Activated CD4-positive, alpha-beta T cell treated with anti-CD3 and anti-CD28 coated beads for 48 hours (primary cell): Measurements from ENCODE around the gene SLC27A2.
"Not testable (repeated sequence)": the region's sequence is repeated elsewhere in the genome, so short reads cannot be mapped to it uniquely, and the experiment has no call there.

Source experiments
- DNase-seq: peaks from one replicate; pipeline ENCODE4 v3.0.0-alpha.2; 2020

Gene SLC27A2

GRCh38 chr15:50181969-50182218 is at the start of gene SLC27A2:
SLC27A2 (plus strand) TSS chr15:50182196; CDS start chr15:50182428, 232 bp downstream.
- no peak for DNase-seq

GRCh38 chr15:50132251-50132984 is 49.6 kb upstream of the SLC27A2 start:
- DNase-seq = not testable (repeated sequence)

DNA sequence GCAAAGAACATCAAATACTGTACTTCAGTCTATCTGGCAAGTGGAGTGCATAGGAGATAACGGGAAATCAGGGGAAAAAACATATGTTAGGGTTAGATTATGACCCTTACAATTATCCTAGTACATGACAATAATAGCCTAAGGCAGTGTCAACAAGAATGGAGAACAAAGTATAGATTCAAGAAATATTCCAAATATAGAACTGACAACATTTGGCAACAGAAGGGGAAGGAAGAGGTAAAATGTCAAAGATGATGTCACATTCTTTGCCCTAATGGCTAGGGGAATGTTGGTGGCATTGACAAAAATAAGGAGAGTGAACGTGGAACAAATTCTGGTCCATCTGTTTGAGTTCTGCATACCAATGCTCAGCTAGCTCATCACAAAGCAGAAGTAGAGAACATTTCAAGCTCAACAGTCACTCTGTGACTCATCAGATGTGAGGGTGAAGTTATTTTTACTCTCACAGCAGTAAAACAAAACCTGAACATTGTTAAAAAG is 47.4 kb upstream of the SLC27A2 start:
- no peak for DNase-seq

DNA sequence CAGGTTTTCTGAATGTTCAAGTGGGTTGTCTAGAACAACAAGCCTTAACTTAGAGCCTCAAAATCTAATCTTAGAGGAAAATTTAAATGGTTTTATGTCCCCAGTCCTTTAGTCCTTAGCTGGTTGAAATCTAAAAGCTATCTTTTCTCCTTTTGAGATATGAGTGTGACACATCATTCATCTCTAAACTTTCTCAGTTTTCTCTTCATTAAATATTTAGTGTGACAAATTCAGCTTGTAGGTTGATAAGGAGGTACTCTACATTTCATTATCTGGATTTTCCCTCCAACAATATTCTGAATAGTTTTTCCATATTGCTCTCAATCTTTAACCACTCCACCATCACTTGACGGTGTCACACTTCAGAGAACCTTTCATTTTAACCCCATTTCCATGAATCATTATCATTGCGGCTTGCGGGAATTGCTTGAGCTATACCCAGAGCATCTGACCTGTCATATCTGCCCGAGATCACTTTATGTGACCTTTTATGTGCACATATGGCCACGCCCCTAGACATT is 46.9 kb upstream of the SLC27A2 start:
- peak; percentile 67 for DNase-seq

- peak; percentile 71 for DNase-seq
These were observed 44.6 kb upstream of the SLC27A2 start for GRCh38 chr15:50137330-50137761.

DNA sequence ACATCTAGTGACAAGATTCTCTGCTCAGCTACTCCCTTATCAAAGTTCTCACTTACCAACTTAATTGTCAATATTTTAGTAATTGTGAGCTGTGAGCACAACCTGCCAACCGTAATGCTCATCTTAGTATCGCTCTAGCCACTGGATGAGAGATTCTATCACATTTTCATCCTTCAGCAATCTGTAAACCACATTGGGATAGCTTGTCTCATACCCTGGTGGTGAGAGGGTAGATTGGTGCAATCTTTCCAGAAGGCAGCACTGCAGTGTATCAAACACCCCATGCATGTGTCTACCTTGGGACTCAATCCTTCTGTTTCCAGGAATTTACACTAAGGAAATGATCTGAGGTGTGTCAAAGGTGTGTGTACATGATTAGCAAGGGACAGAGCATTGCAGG is 44.1 kb upstream of the SLC27A2 start:
- peak; percentile 16 for DNase-seq

DNA sequence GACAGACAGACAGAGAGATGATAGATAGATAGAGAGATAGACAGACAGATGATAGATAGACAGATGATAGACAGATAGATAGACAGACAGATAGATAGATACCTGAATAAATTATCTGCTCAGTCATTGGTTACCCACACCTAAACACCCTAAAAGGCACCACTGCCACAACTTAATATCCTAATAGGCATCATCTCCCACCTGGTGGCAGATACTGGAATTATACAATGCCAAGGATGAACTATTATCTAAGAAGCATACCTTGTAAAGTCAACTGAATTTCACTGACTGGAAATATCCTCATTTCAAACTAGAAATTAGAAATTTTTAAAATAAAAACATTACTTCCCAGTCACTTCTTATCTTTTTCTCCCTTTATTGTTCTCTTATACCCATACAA is 43.6 kb upstream of the SLC27A2 start:
- DNase-seq = no peak

GRCh38 chr15:50140098-50140497 is 41.9 kb upstream of the SLC27A2 start:
- DNase-seq = no peak

DNA sequence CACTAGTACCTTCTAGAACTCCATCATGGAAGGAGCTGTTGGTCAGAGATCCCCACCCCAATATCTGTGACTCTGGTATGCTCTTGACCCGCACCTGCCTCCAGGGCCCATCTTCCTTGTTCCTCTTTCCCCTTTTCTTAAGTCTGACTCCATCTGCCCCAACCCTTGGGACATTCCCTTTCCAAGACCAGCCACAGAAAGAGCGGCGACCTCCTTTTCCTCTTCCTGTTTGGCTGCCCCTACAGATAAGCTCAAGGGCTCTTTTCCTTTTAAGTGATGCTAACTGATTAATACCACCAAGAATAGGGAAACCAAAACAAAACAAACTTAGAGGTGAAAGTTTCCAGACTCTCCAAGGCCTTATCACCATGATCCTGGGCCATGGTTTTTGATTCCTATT is 41.0 kb upstream of the SLC27A2 start:
- no peak for DNase-seq

DNA sequence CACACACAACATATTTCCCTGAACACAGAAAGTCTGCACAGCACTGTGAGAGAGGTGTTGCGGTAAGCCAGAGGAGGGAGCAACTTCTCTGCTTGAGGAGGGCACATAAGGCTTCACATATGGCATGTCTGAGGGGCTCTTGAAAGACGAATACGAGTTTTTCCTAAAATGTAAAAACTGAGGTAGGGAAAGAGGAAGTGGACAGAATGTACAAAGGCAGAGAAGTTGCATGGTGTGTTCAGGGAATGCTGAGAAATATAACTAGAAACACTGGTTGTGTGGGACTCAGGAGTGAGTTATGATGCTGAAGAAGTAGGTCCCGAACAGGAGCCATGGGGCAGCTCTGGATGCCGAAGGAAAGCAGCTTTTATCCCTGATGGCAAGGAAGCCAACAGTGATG is 40.1 kb upstream of the SLC27A2 start:
- no peak for DNase-seq

GRCh38 chr15:50143255-50143860 is 38.6 kb upstream of the SLC27A2 start:
- no peak for DNase-seq

DNA sequence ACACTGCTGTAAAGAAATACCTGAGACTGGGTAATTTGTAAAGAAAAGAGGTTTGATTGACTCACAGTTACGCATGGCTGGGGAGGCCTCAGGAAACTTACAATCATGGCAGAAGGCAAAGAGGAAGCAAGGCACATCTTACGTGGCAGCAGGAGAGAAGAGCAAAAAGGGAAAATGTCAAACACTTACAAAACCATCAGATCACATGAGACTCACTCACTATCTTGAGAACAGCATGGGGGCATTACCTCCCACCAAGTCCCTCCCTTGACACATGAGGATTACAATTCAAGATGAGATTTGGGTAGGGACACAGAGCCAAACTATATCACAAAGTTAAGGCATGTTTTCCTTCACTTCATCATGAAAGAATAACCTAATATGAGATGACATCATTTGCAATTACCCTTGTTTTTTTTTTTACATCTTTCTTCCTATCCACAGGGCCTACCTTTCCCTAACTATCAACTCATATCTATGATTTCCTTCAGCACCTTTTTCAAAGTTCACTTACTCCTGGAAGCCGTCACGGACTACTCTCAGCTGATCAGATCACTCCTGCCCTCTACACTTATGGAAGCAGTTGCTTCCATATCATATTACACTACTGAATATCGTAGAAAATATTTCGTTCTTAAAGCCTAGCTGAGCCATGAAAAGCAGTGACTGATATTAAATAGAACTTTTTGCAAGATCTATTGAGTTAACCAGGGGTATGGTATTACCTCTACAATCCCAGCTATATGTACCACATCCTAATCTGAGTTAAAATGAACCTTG is 37.5 kb upstream of the SLC27A2 start:
- no peak for DNase-seq

- no peak for DNase-seq
These were observed 36.5 kb upstream of the SLC27A2 start for GRCh38 chr15:50145451-50145872.

DNA sequence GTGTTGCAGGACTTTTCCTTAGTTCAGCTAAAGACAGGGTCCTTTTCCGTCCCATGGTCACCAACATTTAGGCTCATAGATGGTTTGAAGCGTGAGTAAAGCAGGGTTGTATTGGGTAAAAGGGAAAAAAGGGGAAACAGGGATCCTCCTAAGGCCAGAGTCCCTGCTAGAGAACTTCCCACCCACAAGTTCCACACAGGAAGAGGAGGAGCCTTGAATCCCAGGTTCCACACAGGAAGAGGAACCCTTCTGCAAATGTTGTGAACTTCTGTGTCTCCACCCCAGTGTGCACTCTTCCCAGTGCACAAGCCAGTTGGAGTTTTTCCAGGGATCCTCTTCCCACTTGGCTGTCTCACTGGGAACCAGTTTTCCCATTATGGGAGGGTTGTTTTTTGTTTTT is 35.4 kb upstream of the SLC27A2 start:
- DNase-seq = no peak

DNA sequence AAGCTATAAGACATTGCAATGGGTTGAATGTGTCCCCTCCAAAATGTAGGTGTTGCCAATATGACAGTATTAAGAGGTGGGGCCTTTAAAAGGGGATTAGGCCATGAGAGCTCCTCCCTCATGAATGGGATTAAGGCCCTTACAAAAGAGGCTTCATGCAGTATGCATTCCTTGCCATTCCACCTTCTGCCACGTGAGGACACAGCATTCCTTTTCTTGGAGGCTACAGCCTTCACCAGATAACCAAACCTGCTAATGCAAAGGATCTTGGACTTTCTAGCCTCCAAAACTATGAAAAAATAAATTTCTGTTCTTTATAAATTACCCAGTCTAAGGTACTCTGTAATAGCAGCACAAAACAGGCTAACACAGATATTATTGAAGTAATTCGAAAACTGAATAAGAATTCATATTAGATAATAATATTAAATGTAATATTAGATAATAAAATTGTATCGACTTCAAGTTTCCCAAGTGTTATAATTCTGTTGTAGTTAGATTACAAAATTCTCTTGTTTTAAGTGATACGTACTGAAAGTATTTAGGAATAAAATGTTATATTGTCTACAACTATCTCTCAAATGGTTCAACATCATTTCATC is 33.5 kb upstream of the SLC27A2 start:
- DNase-seq = no peak

- no peak for DNase-seq
These were observed 32.9 kb upstream of the SLC27A2 start for GRCh38 chr15:50149090-50149489.

- DNase-seq = no peak
These were observed 31.6 kb upstream of the SLC27A2 start for GRCh38 chr15:50150349-50150748.

GRCh38 chr15:50150851-50151250 is 31.1 kb upstream of the SLC27A2 start:
- DNase-seq = no peak

- DNase-seq = no peak
These were observed 30.5 kb upstream of the SLC27A2 start for GRCh38 chr15:50151476-50151875.

DNA sequence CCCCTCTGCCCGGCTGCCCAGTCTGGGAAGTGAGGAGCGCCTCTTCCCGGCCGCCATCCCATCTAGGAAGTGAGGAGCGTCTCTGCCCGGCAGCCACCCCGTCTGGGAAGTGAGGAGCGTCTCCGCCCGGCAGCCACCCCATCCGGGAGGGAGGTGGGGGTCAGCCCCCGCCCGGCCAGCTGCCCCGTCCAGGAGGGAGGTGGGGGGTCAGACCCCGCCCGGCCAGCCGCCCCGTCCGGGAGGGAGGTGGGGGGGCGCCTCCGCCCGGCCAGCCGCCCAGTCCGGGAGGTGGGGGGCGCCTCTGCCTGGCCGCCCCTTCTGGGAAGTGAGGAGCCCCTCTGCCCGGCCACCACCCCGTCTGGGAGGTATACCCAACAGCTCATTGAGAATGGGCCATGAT is 23.8 kb upstream of the SLC27A2 start:
- not testable (repeated sequence) for DNase-seq

DNA sequence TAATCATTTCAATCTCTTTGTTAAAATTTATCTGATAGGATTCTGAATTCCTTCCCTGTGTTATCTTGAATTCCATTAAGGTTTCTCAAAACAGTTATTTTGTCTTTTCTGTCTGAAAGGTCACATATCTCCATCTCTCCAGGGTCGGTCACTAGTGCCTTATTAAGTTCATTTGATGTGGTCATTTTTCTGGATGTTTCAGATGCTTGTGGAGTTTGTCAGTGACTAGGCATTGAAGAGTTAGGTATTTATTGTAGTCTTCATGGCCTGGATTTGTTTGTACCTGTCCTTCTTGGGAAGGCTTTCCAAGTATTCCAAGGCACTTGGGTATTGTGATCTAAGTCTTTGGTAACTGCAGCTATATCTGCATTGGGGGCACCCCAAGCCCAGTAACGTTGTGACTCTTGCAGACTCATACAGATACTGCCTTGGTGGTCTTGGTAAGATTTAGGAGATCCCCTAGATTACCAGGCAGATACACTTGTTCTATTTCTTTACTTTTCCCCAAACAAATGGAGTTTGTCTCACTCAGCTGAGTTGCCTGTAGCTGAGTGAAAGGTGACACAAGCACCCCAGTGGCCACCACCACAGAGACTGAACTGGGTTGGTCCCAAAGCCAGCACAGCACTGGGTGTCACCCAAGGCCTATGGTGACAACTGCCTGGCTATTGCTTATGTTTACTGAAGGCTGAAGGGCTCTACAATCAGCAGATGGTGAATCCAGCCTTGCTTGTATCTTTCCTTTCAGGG is 18.9 kb upstream of the SLC27A2 start:
- no peak for DNase-seq

DNA sequence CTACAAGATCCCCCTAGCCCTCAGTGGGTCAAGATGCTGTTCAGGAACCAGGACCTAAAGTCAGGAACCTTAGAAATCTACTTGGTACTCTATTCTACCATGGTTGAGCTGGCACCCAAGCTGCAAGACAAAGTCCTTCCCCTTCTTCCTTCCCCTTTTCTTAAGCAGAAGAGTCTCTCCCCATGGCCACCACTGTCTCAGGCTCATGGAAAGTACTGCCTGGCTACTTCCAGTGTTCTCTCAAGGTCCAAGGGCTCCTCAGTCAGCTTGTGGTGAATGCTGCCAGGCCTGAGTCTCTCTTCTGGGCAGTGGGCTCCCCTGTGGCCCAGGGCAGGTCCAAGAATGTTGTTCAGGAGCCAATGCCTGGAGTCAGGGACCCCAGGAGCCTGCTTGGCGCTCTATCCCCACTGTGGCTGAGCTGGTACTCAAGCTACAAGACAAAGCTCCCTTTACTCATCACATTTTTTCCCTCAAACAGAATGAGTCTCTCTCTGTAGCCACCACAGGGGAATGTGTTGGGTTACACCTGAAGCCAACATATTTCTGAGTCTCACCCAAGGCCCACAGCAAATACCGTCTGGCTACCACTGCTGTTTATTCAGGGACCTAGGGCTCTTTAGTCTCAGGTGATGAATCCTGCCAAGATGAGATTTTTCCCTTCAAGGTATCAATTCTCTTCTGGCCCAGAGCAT is 18.1 kb upstream of the SLC27A2 start:
- no peak for DNase-seq
